8988T (cell line): Measurements from ENCODE around the gene TESK2.
"Not testable (repeated sequence)": the region's sequence is repeated elsewhere in the genome, so short reads cannot be mapped to it uniquely, and the experiment has no call there.

ENCODE experiments used
- DNase-seq: peaks from one replicate; pipeline ENCODE4 v3.0.0; 2011

TESK2 gene

GRCh38 chr1:45373573-45373972, 117.4 kb downstream of the TESK2 start:
- no peak for DNase-seq

DNA sequence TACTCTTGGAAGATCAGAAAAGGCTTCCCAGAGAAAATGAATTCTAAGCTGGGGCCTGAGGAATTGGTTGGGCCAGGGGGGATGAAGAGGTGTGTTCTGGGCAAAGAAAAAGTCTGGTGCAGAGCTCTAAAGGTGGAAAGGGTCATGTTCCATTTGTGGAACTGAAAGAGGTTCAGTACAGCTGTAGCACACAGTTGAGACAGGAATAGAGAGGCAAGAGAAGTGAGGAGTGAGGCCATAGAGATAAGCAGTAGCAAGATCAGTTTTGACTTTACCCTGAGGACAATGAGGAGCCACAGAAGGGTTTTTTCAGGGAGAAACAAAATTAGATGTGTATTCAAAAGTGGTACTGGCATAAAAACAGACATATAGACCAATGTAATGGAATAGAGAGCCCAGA, 120.4 kb downstream of the TESK2 start:
- DNase-seq, result no peak

DNA sequence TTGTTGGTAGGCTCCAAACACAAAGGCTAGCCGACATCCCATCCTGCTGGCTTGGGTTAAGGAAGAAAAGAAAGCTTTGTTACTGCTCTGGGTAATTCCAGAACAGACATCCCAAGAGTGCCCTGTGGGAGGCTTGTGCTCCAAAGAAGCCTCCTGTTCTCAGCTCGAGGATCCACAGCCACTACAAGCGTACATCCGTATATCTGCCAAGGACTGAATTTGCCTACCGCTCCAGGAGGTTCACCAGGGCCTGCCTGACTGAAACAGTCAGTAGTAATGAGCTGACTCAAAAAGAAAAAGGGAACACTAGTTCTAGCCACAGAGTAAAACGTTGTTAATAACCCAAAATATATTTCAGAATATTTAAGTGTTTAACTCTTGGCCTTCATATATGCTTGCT, 125.9 kb downstream of the TESK2 start:
- no peak for DNase-seq

DNA sequence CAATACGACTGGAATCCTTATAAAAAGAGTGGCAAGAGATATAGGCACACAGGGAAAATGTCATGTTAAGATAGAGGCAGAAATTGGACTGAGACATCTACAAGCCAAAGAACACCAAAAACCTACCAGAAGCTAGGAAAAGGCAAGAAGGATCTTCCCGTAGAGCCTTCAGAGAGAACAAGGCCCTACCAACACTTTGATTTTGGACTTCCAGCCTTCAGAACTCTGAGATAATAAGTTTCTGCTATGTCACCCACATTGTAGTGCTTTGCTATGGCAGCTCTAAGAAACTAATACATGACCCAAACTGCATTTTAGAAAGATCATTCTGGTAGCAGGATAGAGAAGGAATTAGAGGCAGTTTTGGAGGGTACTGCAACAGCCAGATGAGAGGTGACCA, 126.7 kb downstream of the TESK2 start:
- DNase-seq, result no peak

DNA sequence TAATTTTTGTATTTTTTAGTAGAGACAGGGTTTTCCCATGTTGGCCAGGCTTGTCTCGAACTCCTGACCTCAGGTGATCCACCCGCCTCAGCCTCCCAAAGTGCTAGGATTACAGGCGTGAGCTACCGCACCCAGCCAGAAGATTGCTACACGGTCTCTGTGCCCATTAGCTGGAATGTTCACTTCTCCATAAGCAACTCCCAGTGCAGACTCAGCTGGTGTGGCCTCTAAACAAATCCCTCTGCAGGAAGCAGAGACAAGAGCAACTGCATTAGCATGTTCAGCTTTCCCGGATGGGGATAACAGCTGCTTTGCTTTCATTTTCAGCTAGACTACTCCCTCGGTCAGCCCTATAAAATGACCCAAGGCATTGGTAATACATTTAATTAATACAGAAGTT, 130.0 kb downstream of the TESK2 start:
- not testable (repeated sequence) for DNase-seq

- DNase-seq, result no peak
Measured at GRCh38 chr1:45359882-45360513, 131.0 kb downstream of the TESK2 start.

DNA sequence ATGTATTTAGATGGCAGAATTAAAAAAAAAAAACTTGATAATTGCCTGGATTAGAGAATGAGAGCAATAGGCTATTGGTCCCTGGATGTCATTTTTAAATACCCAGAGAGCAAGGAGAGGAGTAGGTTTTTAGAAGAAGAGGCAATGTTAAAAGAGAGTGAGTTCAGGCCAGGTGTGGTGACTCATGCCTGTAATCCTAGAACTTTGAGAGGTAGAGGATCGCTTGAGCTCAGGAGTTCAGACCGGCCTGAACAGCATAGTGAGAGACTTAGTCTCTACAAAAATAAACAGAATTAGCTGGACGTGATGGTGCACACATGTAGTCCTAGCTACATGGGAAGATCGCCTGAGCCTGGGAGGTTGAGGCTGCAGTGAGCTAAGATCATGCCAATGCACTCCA, 134.8 kb downstream of the TESK2 start:
- no peak for DNase-seq

DNA sequence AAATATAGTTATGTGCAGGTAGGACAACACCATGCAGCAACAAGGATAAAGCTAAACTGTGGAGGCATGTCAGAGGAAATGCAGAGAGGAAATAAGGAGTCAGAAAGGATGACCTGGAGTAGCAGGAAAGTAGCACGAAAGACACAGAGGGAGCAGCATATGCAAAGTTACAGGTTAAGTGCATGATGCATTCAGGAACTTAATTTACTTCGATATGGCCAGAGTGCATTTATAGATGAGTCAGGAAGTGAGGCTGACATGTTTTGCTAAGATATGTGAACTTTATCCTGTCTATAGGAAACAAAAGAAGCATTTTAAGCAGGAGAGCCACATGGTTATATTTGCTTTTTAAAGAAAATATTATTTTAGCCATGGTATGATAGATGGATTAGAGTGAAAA, 135.3 kb downstream of the TESK2 start:
- DNase-seq, result no peak

- DNase-seq, result no peak
Measured at GRCh38 chr1:45354838-45355237, 136.1 kb downstream of the TESK2 start.

- no peak for DNase-seq
Measured at GRCh38 chr1:45353685-45354084, 137.3 kb downstream of the TESK2 start.

GRCh38 chr1:45351508-45351907, 139.5 kb downstream of the TESK2 start:
- DNase-seq, result no peak

DNA sequence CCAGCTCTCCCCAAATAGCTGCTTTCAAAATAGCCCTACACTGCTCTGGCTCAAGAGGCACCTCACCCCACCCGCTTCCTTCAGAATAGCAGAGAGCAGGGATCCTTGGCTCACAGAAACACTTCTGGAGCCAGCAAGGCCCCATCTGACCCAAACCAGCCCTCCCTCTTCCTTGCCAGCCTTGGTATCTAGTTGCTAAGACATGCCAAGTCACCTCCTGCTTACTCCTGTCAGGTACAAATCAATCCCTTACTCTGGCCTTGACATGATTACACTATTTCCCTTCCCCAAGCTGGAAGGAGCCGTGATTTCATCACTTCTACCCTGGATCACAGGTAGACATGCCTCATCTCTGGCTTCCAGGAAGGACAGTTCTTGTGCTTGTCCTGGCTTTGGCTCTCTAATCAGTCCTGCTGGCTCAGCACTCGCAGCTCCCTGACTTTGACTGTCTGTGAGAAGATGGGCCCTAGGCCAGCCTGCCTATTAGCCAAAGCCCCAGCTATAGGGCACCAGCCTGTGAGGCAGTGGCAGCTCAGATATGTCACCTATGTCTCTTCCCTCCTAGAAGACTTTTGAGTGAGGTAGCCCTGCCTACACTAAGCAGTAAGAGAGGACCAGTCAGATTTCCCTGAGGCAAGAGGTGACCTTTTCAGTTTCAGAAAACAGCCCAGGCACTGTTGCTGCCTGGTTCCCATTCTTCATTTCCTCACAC, 141.8 kb downstream of the TESK2 start:
- no peak for DNase-seq

GRCh38 chr1:45348609-45348965, 142.4 kb downstream of the TESK2 start:
- DNase-seq, result no peak

DNA sequence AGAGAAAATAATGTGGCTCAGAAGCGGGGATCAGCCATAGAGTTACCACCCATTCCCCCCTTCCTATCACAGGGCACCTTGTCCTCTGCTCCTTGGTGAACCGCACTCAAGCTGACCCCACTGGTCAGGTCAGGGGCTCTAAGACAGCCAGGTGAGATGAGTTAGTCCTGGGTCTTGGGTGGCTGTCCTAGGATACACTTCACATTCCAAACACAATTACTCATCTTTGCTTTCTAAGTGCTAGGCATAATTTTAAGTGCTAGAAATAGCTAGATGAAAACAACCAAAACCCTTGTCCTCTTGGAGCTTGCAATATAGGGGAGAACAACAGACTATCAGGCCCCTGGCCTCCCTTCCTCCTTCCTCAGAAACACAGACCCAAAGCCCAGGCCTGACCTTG, 142.9 kb downstream of the TESK2 start:
- DNase-seq, result no peak

GRCh38 chr1:45346473-45346872, 144.5 kb downstream of the TESK2 start:
- no peak for DNase-seq

- no peak for DNase-seq
Measured at GRCh38 chr1:45345014-45345413, 145.9 kb downstream of the TESK2 start.

DNA sequence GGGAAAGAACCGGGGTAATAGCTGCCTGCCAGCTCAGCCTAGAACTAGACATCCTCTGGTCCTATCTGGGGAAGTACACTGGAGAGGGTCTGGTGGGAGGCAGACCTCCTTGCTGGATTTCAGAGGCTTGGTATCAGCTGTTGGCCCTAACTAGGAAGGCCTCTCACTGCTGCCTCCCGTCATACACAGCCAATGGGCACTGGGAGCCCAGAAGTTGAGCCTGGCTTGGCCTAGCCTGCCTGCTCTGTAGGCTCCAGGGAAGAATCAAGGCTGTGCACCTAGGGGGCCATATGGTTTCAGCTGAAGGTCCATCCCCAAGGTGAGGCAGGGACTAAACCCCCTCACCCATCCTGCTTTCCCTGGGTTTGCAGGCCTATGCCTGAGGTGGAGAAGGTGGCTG, 146.5 kb downstream of the TESK2 start:
- DNase-seq, result no peak

- no peak for DNase-seq
Measured at GRCh38 chr1:45340816-45341466, 150.0 kb downstream of the TESK2 start.

GRCh38 chr1:45339789-45340558, 151.0 kb downstream of the TESK2 start, which contains the start of the genes MUTYH and TOE1:
Gene MUTYH (minus strand): TSS chr1:45340440. CDS start chr1:45334505, 5,935 bp downstream.
Gene TOE1 (plus strand): TSS chr1:45340170. CDS start chr1:45340253, 83 bp downstream.
- peak; percentile 78 for DNase-seq

DNA sequence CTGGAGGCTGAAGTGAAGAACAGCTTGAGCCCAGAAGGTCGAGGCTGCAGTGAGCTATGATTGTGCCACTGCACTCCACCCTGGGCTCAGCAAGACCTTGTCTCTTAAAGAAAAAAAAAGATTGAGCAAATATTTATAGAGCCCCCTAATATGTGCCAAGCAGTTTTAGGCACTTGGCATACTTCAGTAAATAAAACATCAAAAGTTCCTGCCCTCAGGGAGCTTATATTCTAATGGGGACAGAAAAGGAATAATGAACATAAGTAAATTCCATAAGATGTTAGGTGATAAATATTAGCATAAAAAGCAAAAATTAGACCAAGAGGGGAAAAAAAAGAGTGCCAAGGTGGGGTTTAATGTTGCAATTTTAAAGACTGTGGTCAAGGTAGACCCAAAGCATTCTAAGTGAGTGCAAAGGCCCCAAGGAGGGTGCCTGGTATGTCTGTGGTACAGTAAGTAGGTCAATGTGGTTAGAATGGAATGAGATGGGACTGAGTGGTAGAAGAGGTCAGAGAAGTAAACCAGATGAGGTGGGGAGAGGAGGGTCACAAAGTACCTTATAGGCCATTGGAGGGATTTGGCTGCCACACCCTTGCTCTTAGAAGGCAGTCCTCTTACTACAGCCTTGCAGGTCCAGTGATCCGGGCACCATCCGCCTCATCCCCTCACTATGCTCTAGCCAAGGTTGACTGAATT, 153.2 kb downstream of the TESK2 start:
- no peak for DNase-seq

- no peak for DNase-seq
Measured at GRCh38 chr1:45335855-45336324, 155.1 kb downstream of the TESK2 start.
